CD4-positive, alpha-beta memory T cell (primary cell): ENCODE results near the gene ADCY1. TPM values are rescaled to one million over a fixed set of nuclear protein-coding genes. Genes with fewer than 3 reads are reported as not detected.

Source experiments
- CTCF ChIA-PET: fragments of 350-600 bp; sonication (Branson Sonifier 250); formaldehyde crosslinking; loops from one replicate; lab custom pipeline; 2021; ENCODE audit warnings: inconsistent platforms; ENCODE audit not compliant: partially characterized antibody; lab: Charles Lee
- POLR2A ChIA-PET: fragments of 350-600 bp; sonication (Branson Sonifier 250); formaldehyde crosslinking; loops from one replicate; lab custom pipeline; 2021; ENCODE audit not compliant: partially characterized antibody; lab: Charles Lee
- DNase-seq, 5 donors: peaks; one replicate each; pipeline versions ENCODE4 v3.0.0 to v3.0.0-alpha.2; 2020 to 2022; ENCODE audit warnings: mixed read lengths in 1 of 5
- H3K27ac ChIP-seq: one replicate; pipeline ENCODE4 v1.7.0; 2013; ENCODE audit warnings: low read depth, low read length
- H3K27me3 ChIP-seq: 2 replicates; pipeline ENCODE4 v1.7.0; 2013; ENCODE audit warnings: mild to moderate bottlenecking, low read length, moderate library complexity; ENCODE audit not compliant: insufficient read depth
- H3K36me3 ChIP-seq: 2 replicates; pipeline ENCODE4 v1.7.0; 2013; ENCODE audit warnings: mild to moderate bottlenecking, low read length, moderate library complexity; ENCODE audit not compliant: insufficient read depth
- H3K4me1 ChIP-seq: 2 replicates; pipeline ENCODE4 v1.7.0; 2013; ENCODE audit warnings: mild to moderate bottlenecking, low read length, moderate library complexity; ENCODE audit not compliant: insufficient read depth
- H3K4me3 ChIP-seq, 2 donors: one replicate each; pipeline ENCODE4 v1.7.0; 2013; ENCODE audit warnings: low read length in 2 of 2, mild to moderate bottlenecking in 1 of 2
- H3K9me3 ChIP-seq, 2 donors: one replicate each; pipeline ENCODE4 v1.7.0; 2013; ENCODE audit warnings: low read length in 2 of 2, control low read depth in 1 of 2; ENCODE audit not compliant: control insufficient read depth in 1 of 2
- H3K27ac Mint-ChIP-seq, 7 donors: one replicate each; pipeline ENCODE4 v1.8.0; 2020 to 2021; ENCODE audit warnings: mixed read lengths in 7 of 7, mild to moderate bottlenecking in 6 of 7, inconsistent platforms in 3 of 7, moderate library complexity in 3 of 7
- H3K27me3 Mint-ChIP-seq, 2 donors: one replicate each; pipeline ENCODE4 v1.8.0; 2020 to 2021; ENCODE audit warnings: mixed read lengths in 2 of 2
- H3K36me3 Mint-ChIP-seq, 2 donors: one replicate each; pipeline ENCODE4 v1.8.0; 2020 to 2021; ENCODE audit warnings: mixed read lengths in 2 of 2, inconsistent platforms in 1 of 2, mild to moderate bottlenecking in 1 of 2
- H3K4me1 Mint-ChIP-seq, 4 donors: one replicate each; pipeline ENCODE4 v1.8.0; 2020 to 2021; ENCODE audit warnings: mixed read lengths in 4 of 4, mild to moderate bottlenecking in 1 of 4
- H3K4me3 Mint-ChIP-seq, 8 donors: one replicate each; pipeline ENCODE4 v1.8.0; 2020 to 2021; ENCODE audit warnings: mixed read lengths in 8 of 8, mild to moderate bottlenecking in 7 of 8, moderate library complexity in 6 of 8, inconsistent platforms in 3 of 8
- H3K9me3 Mint-ChIP-seq, 8 donors: one replicate each; pipeline ENCODE4 v1.8.0; 2020 to 2021; ENCODE audit warnings: mixed read lengths in 8 of 8, mild to moderate bottlenecking in 5 of 8, inconsistent platforms in 3 of 8, moderate library complexity in 1 of 8
- intact Hi-C: fragments of 100-400 bp; cut with micrococcal nuclease; formaldehyde crosslinking; loops from one replicate; pipeline ENCODE4 v1.15.1; 2023
- polyA plus RNA-seq, 2 donors: library from polyadenylated mRNA; unstranded; fragments of 300-500 nt; fragmentation: Illumina TruSeq; gene quantifications; one replicate each; pipeline ENCODE4 v1.2.3, GENCODE V29; 2021
- total RNA-seq, 2 experiments: library from RNA; stranded (reverse); gene quantifications; one replicate each; pipeline ENCODE4 v1.2.3, GENCODE V29; 2021

The ADCY1 gene
- total and polyA plus RNA-seq, 4 experiments from 2014 or later, result 0.02 TPM; not detected in 3

DNA sequence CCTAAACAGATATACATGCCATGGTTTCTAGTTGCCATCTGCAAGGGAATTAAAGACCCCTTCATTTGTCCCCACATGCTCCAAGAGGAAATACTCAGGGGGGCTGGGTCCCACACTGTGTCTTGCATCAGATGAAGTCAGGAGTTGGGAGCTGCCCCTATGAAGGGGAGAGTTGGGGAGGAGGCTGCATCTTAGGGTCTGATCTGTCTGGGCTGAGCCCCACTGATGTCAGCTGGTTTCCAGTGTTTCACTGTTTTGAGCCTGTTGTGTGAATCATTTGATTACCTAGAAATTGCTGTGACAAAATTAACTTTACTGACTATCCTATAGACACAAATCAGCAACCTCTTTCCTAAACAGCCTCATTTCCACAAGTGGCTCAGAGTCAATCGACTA is 4.9 kb upstream of the ADCY1 start:
- H3K36me3 ChIP-seq, result no peaks in the 10 kb centered on the region
- DNase-seq, result no peak
- Mint-ChIP-seq H3K27me3 (peaks cover 18 to 23% of the 10 kb centered on the region in 2 donors), H3K4me1 (peaks cover 0 to 12% (median 0%) of the 10 kb centered on the region in 4 donors), H3K27ac (no peak overlapping the region), H3K4me3 (no peak overlapping the region), H3K36me3 (no peaks in the 10 kb centered on the region), H3K9me3 (peaks cover 0 to 6% (median 0%) of the 10 kb centered on the region in 8 donors)
- no peak overlapping the region for H3K4me3 ChIP-seq
- H3K9me3 ChIP-seq, result no peaks in the 10 kb centered on the region
- intact Hi-C loops, result no loop called here
- H3K27me3 ChIP-seq, result peaks cover 5% of the 10 kb centered on the region
- no peak overlapping the region for H3K27ac ChIP-seq
- ChIA-PET POLR2A (no interaction called here), CTCF (no interaction called here)
- H3K4me1 ChIP-seq, result no peaks in the 10 kb centered on the region

GRCh38 chr7:45570797-45571196 is 3.4 kb upstream of the ADCY1 start:
- Histone ChIP-seq H3K4me1 (no peaks in the 10 kb centered on the region), H3K27me3 (peaks cover 5% of the 10 kb centered on the region), H3K4me3 (no peak overlapping the region), H3K27ac (no peak overlapping the region), H3K9me3 (no peaks in the 10 kb centered on the region), H3K36me3 (no peaks in the 10 kb centered on the region)
- Mint-ChIP-seq H3K9me3 (peaks cover 0 to 6% (median 0%) of the 10 kb centered on the region in 8 donors), H3K27ac (no peak overlapping the region), H3K36me3 (no peaks in the 10 kb centered on the region), H3K27me3 (peaks cover 22 to 26% of the 10 kb centered on the region in 2 donors), H3K4me3 (no peak overlapping the region), H3K4me1 (peaks cover 0 to 12% (median 0%) of the 10 kb centered on the region in 4 donors)
- DNase-seq, result no peak
- POLR2A ChIA-PET, result no interaction called here
- CTCF ChIA-PET, result no interaction called here
- intact Hi-C loops, result no loop called here

- intact Hi-C loops, result no loop called here
- POLR2A ChIA-PET, result no interaction called here
- H3K27me3 Mint-ChIP-seq, result peaks cover 26 to 34% of the 10 kb centered on the region in 2 donors
- no peak overlapping the region for H3K4me3 ChIP-seq
- no peak for DNase-seq
- H3K27ac ChIP-seq, result no peak overlapping the region
- H3K4me1 ChIP-seq, result no peaks in the 10 kb centered on the region
- no peaks in the 10 kb centered on the region for H3K36me3 Mint-ChIP-seq
- peaks cover 5% of the 10 kb centered on the region for H3K27me3 ChIP-seq
- H3K4me3 Mint-ChIP-seq, result peak overlapping the region in 5 of 8 donors; percentile 39 to 64 (median 46)
- H3K4me1 Mint-ChIP-seq, result peaks cover 0 to 12% (median 0%) of the 10 kb centered on the region in 4 donors
- H3K9me3 Mint-ChIP-seq, result peaks cover 0 to 6% (median 0%) of the 10 kb centered on the region in 8 donors
- no peak overlapping the region for H3K27ac Mint-ChIP-seq
- CTCF ChIA-PET, result no interaction called here
- H3K36me3 ChIP-seq, result no peaks in the 10 kb centered on the region
- no peaks in the 10 kb centered on the region for H3K9me3 ChIP-seq
Observed at GRCh38 chr7:45573204-45573603, 964 bp upstream of the ADCY1 start.

- Histone ChIP-seq H3K4me1 (no peaks in the 10 kb centered on the region), H3K27me3 (peaks cover 5% of the 10 kb centered on the region), H3K27ac (no peak overlapping the region), H3K36me3 (no peaks in the 10 kb centered on the region), H3K4me3 (no peak overlapping the region), H3K9me3 (no peaks in the 10 kb centered on the region)
- H3K27me3 Mint-ChIP-seq, result peaks cover 26 to 36% of the 10 kb centered on the region in 2 donors
- H3K4me3 Mint-ChIP-seq, result no peak overlapping the region
- peaks cover 0 to 12% (median 0%) of the 10 kb centered on the region in 4 donors for H3K4me1 Mint-ChIP-seq
- H3K27ac Mint-ChIP-seq, result no peak overlapping the region
- intact Hi-C loops, result no loop called here
- ChIA-PET CTCF (no interaction called here), POLR2A (no interaction called here)
- no peak for DNase-seq
- no peaks in the 10 kb centered on the region for H3K36me3 Mint-ChIP-seq
- peaks cover 0 to 6% (median 0%) of the 10 kb centered on the region in 8 donors for H3K9me3 Mint-ChIP-seq
Observed at GRCh38 chr7:45574416-45574668, 174 bp downstream of the ADCY1 start.

GRCh38 chr7:45574669-45575500 is 717 bp downstream of the ADCY1 start:
- peaks cover 0 to 6% (median 0%) of the 10 kb centered on the region in 8 donors for H3K9me3 Mint-ChIP-seq
- H3K36me3 ChIP-seq, result no peaks in the 10 kb centered on the region
- H3K4me3 ChIP-seq, result no peak overlapping the region
- no peaks in the 10 kb centered on the region for H3K4me1 ChIP-seq
- peaks cover 0 to 12% (median 0%) of the 10 kb centered on the region in 4 donors for H3K4me1 Mint-ChIP-seq
- ChIA-PET CTCF (no interaction called here), POLR2A (no interaction called here)
- no peak overlapping the region for H3K27ac ChIP-seq
- no peak for DNase-seq
- H3K9me3 ChIP-seq, result no peaks in the 10 kb centered on the region
- intact Hi-C loops, result no loop called here
- H3K27me3 Mint-ChIP-seq, result peaks cover 29 to 36% of the 10 kb centered on the region in 2 donors
- H3K4me3 Mint-ChIP-seq, result no peak overlapping the region
- H3K36me3 Mint-ChIP-seq, result no peaks in the 10 kb centered on the region
- peaks cover 5% of the 10 kb centered on the region for H3K27me3 ChIP-seq
- no peak overlapping the region for H3K27ac Mint-ChIP-seq

DNA sequence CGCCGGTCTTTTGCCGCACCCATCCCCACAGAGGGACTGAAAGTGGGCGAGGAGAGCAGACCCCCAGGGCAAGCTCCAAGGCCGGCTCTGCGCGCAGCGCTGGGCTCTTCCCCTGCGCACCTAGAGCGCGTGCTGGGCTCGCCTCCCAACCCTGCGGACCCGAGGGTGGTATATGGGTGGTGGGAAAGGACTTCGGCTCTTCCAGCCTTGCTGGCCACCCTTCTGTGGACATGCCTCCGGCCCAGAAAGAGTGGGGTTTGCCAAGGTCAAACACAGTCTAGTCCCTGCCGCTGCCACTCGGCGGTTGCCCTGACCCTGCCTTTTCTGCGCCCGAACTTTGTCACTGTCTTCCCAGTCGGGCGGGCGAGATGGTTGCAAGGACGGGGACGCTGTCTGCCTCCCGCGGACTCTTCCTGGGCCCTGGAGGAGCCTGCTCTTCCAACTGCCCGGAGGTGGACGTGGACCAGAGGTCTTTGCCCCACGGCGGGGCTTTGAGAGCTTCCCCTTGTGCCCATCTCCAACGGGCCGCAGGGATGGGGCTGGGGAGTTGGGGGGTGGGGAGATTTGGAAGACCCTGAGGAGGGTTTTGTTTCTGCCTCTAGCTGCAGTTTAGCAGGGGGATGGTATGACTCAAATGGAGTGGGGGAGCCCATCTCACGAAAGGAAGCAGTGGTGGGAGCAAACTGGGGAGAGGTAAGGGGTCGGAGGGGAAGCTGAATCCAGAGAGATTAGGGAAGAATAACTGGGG is 1.5 kb downstream of the ADCY1 start:
- peaks cover 26 to 36% of the 10 kb centered on the region in 2 donors for H3K27me3 Mint-ChIP-seq
- H3K36me3 ChIP-seq, result no peaks in the 10 kb centered on the region
- H3K27me3 ChIP-seq, result peaks cover 5% of the 10 kb centered on the region
- no peaks in the 10 kb centered on the region for H3K9me3 ChIP-seq
- no peak overlapping the region for H3K27ac Mint-ChIP-seq
- no peak overlapping the region for H3K4me3 ChIP-seq
- peaks cover 0 to 6% (median 0%) of the 10 kb centered on the region in 8 donors for H3K9me3 Mint-ChIP-seq
- peak overlapping the region in 1 of 8 donors; percentile 44 for H3K4me3 Mint-ChIP-seq
- no peaks in the 10 kb centered on the region for H3K36me3 Mint-ChIP-seq
- ChIA-PET POLR2A (no interaction called here), CTCF (no interaction called here)
- intact Hi-C loops, result no loop called here
- H3K27ac ChIP-seq, result no peak overlapping the region
- DNase-seq, result no peak
- no peaks in the 10 kb centered on the region for H3K4me1 ChIP-seq
- peaks cover 0 to 12% (median 0%) of the 10 kb centered on the region in 4 donors for H3K4me1 Mint-ChIP-seq

DNA sequence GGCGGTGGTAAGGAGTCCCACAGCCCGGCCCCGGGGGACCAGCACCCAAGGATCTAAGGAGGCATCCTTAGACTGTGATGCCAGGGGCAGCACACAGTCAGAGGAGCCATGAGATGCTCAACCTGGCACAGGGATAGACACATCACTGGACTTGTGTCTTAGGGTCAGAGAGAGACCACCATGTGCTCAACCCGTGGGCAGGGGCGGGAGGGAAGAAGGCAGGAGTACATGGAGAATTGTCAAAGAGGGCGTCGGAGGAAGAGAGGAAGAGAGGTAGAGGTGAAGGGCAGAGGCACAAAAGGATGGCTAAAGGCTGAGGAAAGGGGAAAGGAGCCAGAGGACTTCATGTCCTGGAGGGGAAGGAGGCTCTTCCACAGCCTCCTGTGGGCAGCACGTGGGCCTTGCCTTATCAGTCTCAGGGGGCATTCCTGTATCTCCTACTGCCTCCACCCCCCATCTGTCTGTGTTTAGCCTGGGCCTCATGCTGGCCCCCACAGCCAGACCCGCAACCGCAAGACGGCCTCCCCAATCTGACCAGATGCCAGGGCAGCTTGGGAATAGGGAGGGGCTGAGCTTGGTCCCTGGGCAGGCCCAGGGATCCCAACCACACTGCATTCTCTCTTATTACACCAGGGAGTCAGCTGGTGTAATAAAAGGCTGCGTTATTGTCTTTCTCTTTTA is 2.2 kb downstream of the ADCY1 start:
- H3K4me1 ChIP-seq, result no peaks in the 10 kb centered on the region
- H3K27ac ChIP-seq, result no peak overlapping the region
- H3K4me3 ChIP-seq, result no peak overlapping the region
- H3K4me3 Mint-ChIP-seq, result peak overlapping the region in 1 of 8 donors; percentile 44
- ChIA-PET POLR2A (no interaction called here), CTCF (no interaction called here)
- H3K27me3 Mint-ChIP-seq, result peaks cover 26 to 31% of the 10 kb centered on the region in 2 donors
- no peak for DNase-seq
- H3K4me1 Mint-ChIP-seq, result peaks cover 0 to 12% (median 0%) of the 10 kb centered on the region in 4 donors
- H3K36me3 Mint-ChIP-seq, result no peaks in the 10 kb centered on the region
- no peaks in the 10 kb centered on the region for H3K9me3 ChIP-seq
- H3K36me3 ChIP-seq, result no peaks in the 10 kb centered on the region
- H3K27ac Mint-ChIP-seq, result no peak overlapping the region
- intact Hi-C loops, result no loop called here
- peaks cover 5% of the 10 kb centered on the region for H3K27me3 ChIP-seq
- peaks cover 0 to 6% (median 0%) of the 10 kb centered on the region in 8 donors for H3K9me3 Mint-ChIP-seq
